Measurements from ENCODE around the gene BEGAIN. TPM values are rescaled to one million over a fixed set of nuclear protein-coding genes. Genes with fewer than 3 reads are reported as not detected.

BEGAIN gene
- total and polyA plus RNA-seq, 10 donors, result 1.8 to 10.0 (median 5.6) TPM

GRCh38 chr14:100604709-100605108 is 17.5 kb upstream of the BEGAIN start:
- TF ChIP-seq POLR2AphosphoS5 (IDR thresholded peaks at IDR 0.05), result no peak
- TF ChIP-seq POLR2A (IDR thresholded peaks at IDR 0.05), result no peak
- TF ChIP-seq CTCF (IDR thresholded peaks at IDR 0.05 in 8 of 11, conservative IDR thresholded peaks at IDR 0.05 in 3 of 11), result no peak
- intact Hi-C loops (cut with DNase I; ENCODE audit: low total_unique reads), result no loop called here
- H3K4me3 ChIP-seq, result no peak overlapping the region
- H3K9me3 ChIP-seq, result peaks cover 8 to 30% (median 22%) of the 10 kb centered on the region in 8 donors
- no peaks in the 10 kb centered on the region for H3K36me3 ChIP-seq
- no peak overlapping the region for H3K27ac ChIP-seq
- H3K4me1 ChIP-seq, result peaks cover 0 to 6% (median 0%) of the 10 kb centered on the region in 6 donors
- 92 to 94% (median 94%) methylated on average over 24 of the region's 24 CpGs for WGBS, 5 donors
- peaks cover 0 to 22% (median 0%) of the 10 kb centered on the region in 7 donors for H3K27me3 ChIP-seq (replicated peaks in 1 of 7)
- no peak for DNase-seq

GRCh38 chr14:100604121-100604501 is 16.9 kb upstream of the BEGAIN start:
- intact Hi-C loops (cut with DNase I; ENCODE audit: low total_unique reads), result no loop called here
- Histone ChIP-seq H3K27ac (no peak overlapping the region), H3K4me1 (peaks cover 0 to 7% (median 0%) of the 10 kb centered on the region in 6 donors), H3K27me3 (replicated peaks in 1 of 7) (peaks cover 0 to 19% (median 0%) of the 10 kb centered on the region in 7 donors), H3K36me3 (no peaks in the 10 kb centered on the region), H3K4me3 (no peak overlapping the region), H3K9me3 (peaks cover 8 to 30% (median 22%) of the 10 kb centered on the region in 8 donors)
- TF ChIP-seq POLR2A (IDR thresholded peaks at IDR 0.05), result no peak
- no peak for TF ChIP-seq POLR2AphosphoS5 (IDR thresholded peaks at IDR 0.05)
- no peak for TF ChIP-seq CTCF (IDR thresholded peaks at IDR 0.05 in 8 of 11, conservative IDR thresholded peaks at IDR 0.05 in 3 of 11)
- 81 to 94% (median 89%) methylated on average over 13 of the region's 13 CpGs for WGBS, 5 donors
- DNase-seq, result no peak

GRCh38 chr14:100603341-100604120 is 16.3 kb upstream of the BEGAIN start:
- 30 to 86% (median 67%) methylated on average over 17 to 18 of the region's 18 CpGs for WGBS, 5 donors
- Histone ChIP-seq H3K4me1 (peaks cover 0 to 7% (median 0%) of the 10 kb centered on the region in 6 donors), H3K27me3 (replicated peaks in 1 of 7) (peaks cover 0 to 19% (median 0%) of the 10 kb centered on the region in 7 donors), H3K4me3 (no peak overlapping the region), H3K27ac (no peak overlapping the region), H3K9me3 (peaks cover 8 to 30% (median 22%) of the 10 kb centered on the region in 8 donors), H3K36me3 (no peaks in the 10 kb centered on the region)
- peak; percentile 59 for DNase-seq
- intact Hi-C loops (cut with DNase I; ENCODE audit: low total_unique reads), result no loop called here
- TF ChIP-seq POLR2A (IDR thresholded peaks at IDR 0.05) (no peak), CTCF (IDR thresholded peaks at IDR 0.05 in 8 of 11, conservative IDR thresholded peaks at IDR 0.05 in 3 of 11) (no peak)

GRCh38 chr14:100602621-100603230 is 15.5 kb upstream of the BEGAIN start:
- 67 to 80% (median 69%) methylated on average over 7 of the region's 7 CpGs for WGBS, 5 donors
- no peaks in the 10 kb centered on the region for H3K36me3 ChIP-seq
- H3K27ac ChIP-seq, result no peak overlapping the region
- peaks cover 0 to 19% (median 0%) of the 10 kb centered on the region in 7 donors for H3K27me3 ChIP-seq (replicated peaks in 1 of 7)
- no peak for TF ChIP-seq CTCF (IDR thresholded peaks at IDR 0.05 in 8 of 11, conservative IDR thresholded peaks at IDR 0.05 in 3 of 11)
- TF ChIP-seq POLR2A (IDR thresholded peaks at IDR 0.05), result no peak
- no peak for TF ChIP-seq POLR2AphosphoS5 (IDR thresholded peaks at IDR 0.05)
- H3K4me3 ChIP-seq, result no peak overlapping the region
- peaks cover 0 to 7% (median 0%) of the 10 kb centered on the region in 6 donors for H3K4me1 ChIP-seq
- no peak for DNase-seq
- H3K9me3 ChIP-seq, result peaks cover 8 to 30% (median 22%) of the 10 kb centered on the region in 8 donors
- intact Hi-C loops (cut with DNase I; ENCODE audit: low total_unique reads), result no loop called here

Data from spleen (tissue), 11 donors.